Duodenal mucosa (tissue), 2 donors: ENCODE results near the gene FSTL4.

Experiments used
- H3K27ac ChIP-seq: one replicate; pipeline ENCODE4 v1.7.0; 2013; ENCODE audit warnings: low read depth, low read length
- H3K27me3 ChIP-seq, 2 donors: one replicate each; pipeline ENCODE4 v1.7.0; 2013; ENCODE audit warnings: low read length in 2 of 2, control low read depth in 1 of 2; ENCODE audit not compliant: insufficient read depth in 2 of 2, control insufficient read depth in 1 of 2
- H3K36me3 ChIP-seq, 2 donors: one replicate each; pipeline ENCODE4 v1.7.0; 2013; ENCODE audit warnings: low read length in 2 of 2, control low read depth in 1 of 2; ENCODE audit not compliant: insufficient read depth in 2 of 2, control insufficient read depth in 1 of 2
- H3K4me1 ChIP-seq, 2 donors: one replicate each; pipeline ENCODE4 v1.7.0; 2013; ENCODE audit warnings: low read length in 2 of 2, control low read depth in 1 of 2; ENCODE audit not compliant: insufficient read depth in 2 of 2, control insufficient read depth in 1 of 2
- H3K4me3 ChIP-seq, 2 donors: one replicate each; pipeline ENCODE4 v1.7.0; 2013; ENCODE audit warnings: low read length in 2 of 2, low read depth in 1 of 2
- H3K9ac ChIP-seq, 2 donors: one replicate each; pipeline ENCODE4 v1.7.0; 2013; ENCODE audit warnings: low read length in 2 of 2, low read depth in 1 of 2
- H3K9me3 ChIP-seq, 2 donors: one replicate each; pipeline ENCODE4 v1.7.0; 2013; ENCODE audit warnings: low read length in 2 of 2, control low read depth in 1 of 2; ENCODE audit not compliant: control insufficient read depth in 1 of 2

FSTL4 gene

GRCh38 chr5:133466556-133467334, 145.6 kb downstream of the FSTL4 start:
- Histone ChIP-seq H3K27ac (no peak overlapping the region), H3K27me3 (no peaks in the 10 kb centered on the region)

GRCh38 chr5:133464013-133464412, 148.3 kb downstream of the FSTL4 start:
- no peaks in the 10 kb centered on the region for H3K36me3 ChIP-seq
- H3K4me3 ChIP-seq, result no peak overlapping the region
- no peaks in the 10 kb centered on the region for H3K9me3 ChIP-seq
- no peaks in the 10 kb centered on the region for H3K4me1 ChIP-seq
- H3K9ac ChIP-seq, result no peak overlapping the region
- no peaks in the 10 kb centered on the region for H3K27me3 ChIP-seq
- H3K27ac ChIP-seq, result no peak overlapping the region

More at GRCh38 chr5:133466556-133467334, 145.6 kb downstream of the FSTL4 start:
- Histone ChIP-seq H3K9me3 (no peaks in the 10 kb centered on the region), H3K4me1 (no peaks in the 10 kb centered on the region), H3K4me3 (no peak overlapping the region), H3K9ac (no peak overlapping the region), H3K36me3 (no peaks in the 10 kb centered on the region)

GRCh38 chr5:133461796-133462516, 150.4 kb downstream of the FSTL4 start:
- Histone ChIP-seq H3K36me3 (no peaks in the 10 kb centered on the region), H3K9me3 (no peaks in the 10 kb centered on the region), H3K27me3 (no peaks in the 10 kb centered on the region), H3K4me1 (no peaks in the 10 kb centered on the region), H3K4me3 (no peak overlapping the region), H3K27ac (no peak overlapping the region), H3K9ac (no peak overlapping the region)

GRCh38 chr5:133460172-133460758, 152.1 kb downstream of the FSTL4 start:
- no peaks in the 10 kb centered on the region for H3K4me1 ChIP-seq
- no peaks in the 10 kb centered on the region for H3K27me3 ChIP-seq

GRCh38 chr5:133459474-133460160, 152.7 kb downstream of the FSTL4 start:
- Histone ChIP-seq H3K36me3 (no peaks in the 10 kb centered on the region), H3K9ac (no peak overlapping the region), H3K27me3 (no peaks in the 10 kb centered on the region), H3K9me3 (no peaks in the 10 kb centered on the region), H3K27ac (no peak overlapping the region), H3K4me1 (no peaks in the 10 kb centered on the region), H3K4me3 (no peak overlapping the region)

More at GRCh38 chr5:133460172-133460758, 152.1 kb downstream of the FSTL4 start:
- no peaks in the 10 kb centered on the region for H3K9me3 ChIP-seq
- no peak overlapping the region for H3K9ac ChIP-seq
- H3K27ac ChIP-seq, result no peak overlapping the region
- H3K4me3 ChIP-seq, result no peak overlapping the region
- no peaks in the 10 kb centered on the region for H3K36me3 ChIP-seq

- no peak overlapping the region for H3K27ac ChIP-seq
Observed at GRCh38 chr5:133458435-133458834, 153.9 kb downstream of the FSTL4 start.

GRCh38 chr5:133457439-133458355, 154.6 kb downstream of the FSTL4 start:
- no peak overlapping the region for H3K9ac ChIP-seq
- no peak overlapping the region for H3K4me3 ChIP-seq
- no peaks in the 10 kb centered on the region for H3K4me1 ChIP-seq
- H3K9me3 ChIP-seq, result no peaks in the 10 kb centered on the region
- peaks cover 0 to 8% of the 10 kb centered on the region in 2 donors for H3K27me3 ChIP-seq
- no peaks in the 10 kb centered on the region for H3K36me3 ChIP-seq
- H3K27ac ChIP-seq, result no peak overlapping the region

More at GRCh38 chr5:133458435-133458834, 153.9 kb downstream of the FSTL4 start:
- Histone ChIP-seq H3K9me3 (no peaks in the 10 kb centered on the region), H3K9ac (no peak overlapping the region), H3K4me3 (no peak overlapping the region), H3K36me3 (no peaks in the 10 kb centered on the region), H3K27me3 (peaks cover 0 to under 1% of the 10 kb centered on the region in 2 donors), H3K4me1 (no peaks in the 10 kb centered on the region)

- H3K9ac ChIP-seq, result no peak overlapping the region
- no peak overlapping the region for H3K4me3 ChIP-seq
- H3K36me3 ChIP-seq, result no peaks in the 10 kb centered on the region
- no peak overlapping the region for H3K27ac ChIP-seq
- no peaks in the 10 kb centered on the region for H3K4me1 ChIP-seq
- H3K9me3 ChIP-seq, result no peaks in the 10 kb centered on the region
- H3K27me3 ChIP-seq, result peaks cover 0 to 8% of the 10 kb centered on the region in 2 donors
Observed at GRCh38 chr5:133456933-133457402, 155.4 kb downstream of the FSTL4 start.

- no peaks in the 10 kb centered on the region for H3K36me3 ChIP-seq
- H3K27me3 ChIP-seq, result peaks cover 0 to 8% of the 10 kb centered on the region in 2 donors
- no peak overlapping the region for H3K4me3 ChIP-seq
- no peaks in the 10 kb centered on the region for H3K4me1 ChIP-seq
- H3K9ac ChIP-seq, result no peak overlapping the region
- H3K27ac ChIP-seq, result no peak overlapping the region
- no peaks in the 10 kb centered on the region for H3K9me3 ChIP-seq
Observed at GRCh38 chr5:133455676-133456075, 156.7 kb downstream of the FSTL4 start.
